Effector memory CD4-positive, alpha-beta T cell (primary cell): ENCODE measurements around the gene SLC29A3.

Experiments used
- DNase-seq, 3 donors: peaks; one replicate each; pipeline ENCODE4 v3.0.0-alpha.2; 2020
- H3K27ac ChIP-seq: 2 replicates; pipeline ENCODE4 v1.7.0; 2013; ENCODE audit warnings: mild to moderate bottlenecking, low read length, moderate library complexity; ENCODE audit not compliant: insufficient read depth, poor library complexity, severe bottlenecking
- H3K27me3 ChIP-seq: replicated peaks from 2 replicates; pipeline ENCODE4 v1.7.0; 2013; ENCODE audit warnings: mild to moderate bottlenecking, low read length; ENCODE audit not compliant: insufficient read depth, control insufficient read depth, poor library complexity, severe bottlenecking
- H3K36me3 ChIP-seq: 2 replicates; pipeline ENCODE4 v1.7.0; 2013; ENCODE audit warnings: mild to moderate bottlenecking, low read length, moderate library complexity; ENCODE audit not compliant: control insufficient read depth, insufficient read depth
- H3K4me1 ChIP-seq: 2 replicates; pipeline ENCODE4 v1.7.0; 2013; ENCODE audit warnings: low read length, mild to moderate bottlenecking; ENCODE audit not compliant: control insufficient read depth, insufficient read depth, poor library complexity, severe bottlenecking
- H3K4me3 ChIP-seq: 2 replicates; pipeline ENCODE4 v1.7.0; 2013; ENCODE audit warnings: low read length, low read depth, mild to moderate bottlenecking; ENCODE audit not compliant: insufficient read depth, poor library complexity, severe bottlenecking
- H3K9me3 ChIP-seq: 2 replicates; pipeline ENCODE4 v1.7.0; 2013; ENCODE audit warnings: mild to moderate bottlenecking, low read length, moderate library complexity; ENCODE audit not compliant: control insufficient read depth

The SLC29A3 gene

GRCh38 chr10:71372882-71373495 is 53.9 kb downstream of the SLC29A3 start:
- DNase-seq: no peak
- H3K4me1 ChIP-seq: peaks cover 6% of the 10 kb centered on the region
- H3K27ac ChIP-seq: no peak overlapping the region
- H3K9me3 ChIP-seq: no peaks in the 10 kb centered on the region
- H3K27me3 ChIP-seq: no peaks in the 10 kb centered on the region
- H3K4me3 ChIP-seq: no peak overlapping the region
- no peaks in the 10 kb centered on the region for H3K36me3 ChIP-seq

- no peaks in the 10 kb centered on the region for H3K36me3 ChIP-seq
- no peak overlapping the region for H3K27ac ChIP-seq
- H3K27me3 ChIP-seq: no peaks in the 10 kb centered on the region
- no peaks in the 10 kb centered on the region for H3K9me3 ChIP-seq
- H3K4me1 ChIP-seq: peaks cover 6% of the 10 kb centered on the region
- DNase-seq: no peak
- no peak overlapping the region for H3K4me3 ChIP-seq
Observed at GRCh38 chr10:71374481-71375233, 55.6 kb downstream of the SLC29A3 start.

GRCh38 chr10:71375952-71376351 is 56.9 kb downstream of the SLC29A3 start:
- Histone ChIP-seq H3K4me1 (peaks cover 6% of the 10 kb centered on the region), H3K4me3 (no peak overlapping the region), H3K27ac (no peak overlapping the region), H3K36me3 (no peaks in the 10 kb centered on the region), H3K27me3 (no peaks in the 10 kb centered on the region), H3K9me3 (no peaks in the 10 kb centered on the region)
- DNase-seq: no peak

- DNase-seq: no peak
- H3K4me3 ChIP-seq: no peak overlapping the region
- H3K4me1 ChIP-seq: peaks cover 6% of the 10 kb centered on the region
Observed at GRCh38 chr10:71378336-71379117, 59.5 kb downstream of the SLC29A3 start.

GRCh38 chr10:71379118-71379766 is 60.2 kb downstream of the SLC29A3 start:
- Histone ChIP-seq H3K4me3 (no peak overlapping the region), H3K27me3 (no peaks in the 10 kb centered on the region), H3K36me3 (no peaks in the 10 kb centered on the region), H3K9me3 (no peaks in the 10 kb centered on the region), H3K4me1 (peaks cover 6% of the 10 kb centered on the region), H3K27ac (no peak overlapping the region)
- no peak for DNase-seq

More at GRCh38 chr10:71378336-71379117, 59.5 kb downstream of the SLC29A3 start:
- H3K27ac ChIP-seq: no peak overlapping the region
- H3K9me3 ChIP-seq: no peaks in the 10 kb centered on the region
- no peaks in the 10 kb centered on the region for H3K36me3 ChIP-seq
- H3K27me3 ChIP-seq: no peaks in the 10 kb centered on the region

- H3K36me3 ChIP-seq: no peaks in the 10 kb centered on the region
- H3K27ac ChIP-seq: no peak overlapping the region
Observed at GRCh38 chr10:71380841-71381240, 61.8 kb downstream of the SLC29A3 start.

GRCh38 chr10:71381611-71382010 is 62.6 kb downstream of the SLC29A3 start:
- Histone ChIP-seq H3K27ac (no peak overlapping the region), H3K4me3 (no peak overlapping the region), H3K27me3 (no peaks in the 10 kb centered on the region), H3K36me3 (no peaks in the 10 kb centered on the region), H3K9me3 (no peaks in the 10 kb centered on the region), H3K4me1 (peaks cover 6% of the 10 kb centered on the region)
- no peak for DNase-seq

More at GRCh38 chr10:71380841-71381240, 61.8 kb downstream of the SLC29A3 start:
- peaks cover 6% of the 10 kb centered on the region for H3K4me1 ChIP-seq
- no peak overlapping the region for H3K4me3 ChIP-seq
- DNase-seq: no peak
- H3K27me3 ChIP-seq: no peaks in the 10 kb centered on the region
- H3K9me3 ChIP-seq: no peaks in the 10 kb centered on the region

- no peaks in the 10 kb centered on the region for H3K36me3 ChIP-seq
- H3K4me3 ChIP-seq: no peak overlapping the region
- H3K27ac ChIP-seq: no peak overlapping the region
- no peak for DNase-seq
- H3K4me1 ChIP-seq: peaks cover 6% of the 10 kb centered on the region
- no peaks in the 10 kb centered on the region for H3K9me3 ChIP-seq
- H3K27me3 ChIP-seq: no peaks in the 10 kb centered on the region
Observed at GRCh38 chr10:71382028-71382427, 63.0 kb downstream of the SLC29A3 start.

- Histone ChIP-seq H3K27me3 (no peaks in the 10 kb centered on the region), H3K4me1 (peaks cover under 1% of the 10 kb centered on the region), H3K4me3 (no peak overlapping the region), H3K27ac (no peak overlapping the region), H3K36me3 (no peaks in the 10 kb centered on the region), H3K9me3 (no peaks in the 10 kb centered on the region)
- DNase-seq: no peak
Observed at GRCh38 chr10:71382757-71383156, 63.7 kb downstream of the SLC29A3 start.
